ENCODE measurements around the gene CERT1. TPM values are rescaled to one million over a fixed set of nuclear protein-coding genes. Genes with fewer than 3 reads are reported as not detected.

Gene CERT1
- total and polyA plus RNA-seq, 2 experiments from 2014 or later, result 15.6 to 42.0 TPM

GRCh38 chr5:75484605-75485004 is 26.8 kb downstream of the CERT1 start:
- peaks cover 17% of the 10 kb centered on the region for H4K20me1 ChIP-seq (ENCODE audit: insufficient read depth, poor library complexity, severe bottlenecking)
- no peaks in the 10 kb centered on the region for H3K36me3 ChIP-seq (replicated peaks; ENCODE audit: insufficient read depth, low read depth)
- TF ChIP-seq, protein P1, sequence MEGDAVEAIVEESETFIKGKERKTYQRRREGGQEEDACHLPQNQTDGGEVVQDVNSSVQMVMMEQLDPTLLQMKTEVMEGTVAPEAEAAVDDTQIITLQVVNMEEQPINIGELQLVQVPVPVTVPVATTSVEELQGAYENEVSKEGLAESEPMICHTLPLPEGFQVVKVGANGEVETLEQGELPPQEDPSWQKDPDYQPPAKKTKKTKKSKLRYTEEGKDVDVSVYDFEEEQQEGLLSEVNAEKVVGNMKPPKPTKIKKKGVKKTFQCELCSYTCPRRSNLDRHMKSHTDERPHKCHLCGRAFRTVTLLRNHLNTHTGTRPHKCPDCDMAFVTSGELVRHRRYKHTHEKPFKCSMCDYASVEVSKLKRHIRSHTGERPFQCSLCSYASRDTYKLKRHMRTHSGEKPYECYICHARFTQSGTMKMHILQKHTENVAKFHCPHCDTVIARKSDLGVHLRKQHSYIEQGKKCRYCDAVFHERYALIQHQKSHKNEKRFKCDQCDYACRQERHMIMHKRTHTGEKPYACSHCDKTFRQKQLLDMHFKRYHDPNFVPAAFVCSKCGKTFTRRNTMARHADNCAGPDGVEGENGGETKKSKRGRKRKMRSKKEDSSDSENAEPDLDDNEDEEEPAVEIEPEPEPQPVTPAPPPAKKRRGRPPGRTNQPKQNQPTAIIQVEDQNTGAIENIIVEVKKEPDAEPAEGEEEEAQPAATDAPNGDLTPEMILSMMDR (IDR thresholded peaks at IDR 0.05; ENCODE audit: poor library complexity), result no peak
- TF ChIP-seq EZH2phosphoT487 (IDR thresholded peaks at IDR 0.05; ENCODE audit: low read depth, severe bottlenecking, unreplicated experiment) (no peak), EZH2 (IDR thresholded peaks at IDR 0.05; ENCODE audit: borderline replicate concordance) (no peak)
- no peak for DNase-seq (ENCODE audit: low spot score)
- H3K79me2 ChIP-seq, result peaks cover 98% of the 10 kb centered on the region
- H3K27me3 ChIP-seq, result no peaks in the 10 kb centered on the region
- WGBS (ENCODE audit: low lambda C conversion rate, missing lambda C conversion rate), result 100% methylated on average over 1 of the region's 1 CpG
- H3K4me1 ChIP-seq (ENCODE audit: insufficient read depth), result no peaks in the 10 kb centered on the region
- no peaks in the 10 kb centered on the region for H3K9me2 ChIP-seq (replicated peaks; ENCODE audit: insufficient read depth)
- H2AFZ ChIP-seq, result no peak overlapping the region
- H3K9me3 ChIP-seq (ENCODE audit: low read depth), result peaks cover 3% of the 10 kb centered on the region
- H3K27ac ChIP-seq, result no peak overlapping the region
- H3K4me3 ChIP-seq, result no peak overlapping the region
- H3K4me2 ChIP-seq, result no peak overlapping the region

DNA sequence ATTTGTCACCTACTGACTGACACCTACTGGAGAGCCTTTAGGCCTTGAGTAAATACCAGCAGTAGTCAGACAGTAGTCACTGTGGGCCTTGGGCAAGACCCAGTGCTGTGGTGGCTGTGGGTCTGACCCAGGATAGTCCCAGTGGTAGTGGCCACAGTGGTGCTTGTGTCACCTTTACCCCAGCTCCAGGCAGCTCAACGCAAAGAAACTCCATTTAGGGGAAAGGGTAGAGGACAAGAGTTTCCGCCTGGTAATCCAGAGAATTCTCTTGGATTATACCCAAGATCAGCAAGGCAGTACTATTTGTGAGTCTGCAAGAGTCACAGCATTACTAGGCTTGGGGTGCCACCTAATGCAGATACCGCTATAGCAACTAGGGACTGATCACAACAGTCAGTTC is 28.9 kb downstream of the CERT1 start:
- Histone ChIP-seq H3K27me3 (no peaks in the 10 kb centered on the region), H4K20me1 (ENCODE audit: insufficient read depth, poor library complexity, severe bottlenecking) (peaks cover 17% of the 10 kb centered on the region), H3K9me3 (ENCODE audit: low read depth) (peaks cover 3% of the 10 kb centered on the region), H3K4me3 (no peak overlapping the region), H3K79me2 (peaks cover 97% of the 10 kb centered on the region), H3K4me1 (ENCODE audit: insufficient read depth) (no peaks in the 10 kb centered on the region), H3K36me3 (replicated peaks; ENCODE audit: insufficient read depth, low read depth) (no peaks in the 10 kb centered on the region), H3K27ac (no peak overlapping the region), H3K4me2 (no peak overlapping the region), H3K9me2 (replicated peaks; ENCODE audit: insufficient read depth) (no peaks in the 10 kb centered on the region), H2AFZ (no peak overlapping the region)
- DNase-seq (ENCODE audit: low spot score), result no peak
- no peak for TF ChIP-seq EZH2 (IDR thresholded peaks at IDR 0.05; ENCODE audit: borderline replicate concordance)
- no peak for TF ChIP-seq EZH2phosphoT487 (IDR thresholded peaks at IDR 0.05; ENCODE audit: low read depth, severe bottlenecking, unreplicated experiment)
- TF ChIP-seq, protein P1 (IDR thresholded peaks at IDR 0.05; ENCODE audit: poor library complexity), result no peak
- 97% methylated on average over 3 of the region's 3 CpGs for WGBS (ENCODE audit: low lambda C conversion rate, missing lambda C conversion rate)

- Histone ChIP-seq H3K9me2 (replicated peaks; ENCODE audit: insufficient read depth) (no peaks in the 10 kb centered on the region), H3K4me2 (no peak overlapping the region), H3K27ac (no peak overlapping the region), H3K9me3 (ENCODE audit: low read depth) (no peaks in the 10 kb centered on the region), H3K36me3 (replicated peaks; ENCODE audit: insufficient read depth, low read depth) (no peaks in the 10 kb centered on the region), H3K4me3 (no peak overlapping the region), H2AFZ (no peak overlapping the region), H3K79me2 (peaks cover 97% of the 10 kb centered on the region), H4K20me1 (ENCODE audit: insufficient read depth, poor library complexity, severe bottlenecking) (peaks cover 20% of the 10 kb centered on the region), H3K27me3 (no peaks in the 10 kb centered on the region), H3K4me1 (ENCODE audit: insufficient read depth) (no peaks in the 10 kb centered on the region)
- DNase-seq (ENCODE audit: low spot score), result no peak
- TF ChIP-seq, protein P1 (IDR thresholded peaks at IDR 0.05; ENCODE audit: poor library complexity), result no peak
- no peak for TF ChIP-seq EZH2 (IDR thresholded peaks at IDR 0.05; ENCODE audit: borderline replicate concordance)
- TF ChIP-seq EZH2phosphoT487 (IDR thresholded peaks at IDR 0.05; ENCODE audit: low read depth, severe bottlenecking, unreplicated experiment), result no peak
- WGBS (ENCODE audit: low lambda C conversion rate, missing lambda C conversion rate), result 85% methylated on average over 4 of the region's 4 CpGs
These were observed 30.4 kb downstream of the CERT1 start for GRCh38 chr5:75481024-75481423.

- DNase-seq (ENCODE audit: low spot score), result no peak
- H3K9me2 ChIP-seq (replicated peaks; ENCODE audit: insufficient read depth), result no peaks in the 10 kb centered on the region
- H3K79me2 ChIP-seq, result peaks cover 83% of the 10 kb centered on the region
- peaks cover 10% of the 10 kb centered on the region for H3K4me1 ChIP-seq (ENCODE audit: insufficient read depth)
- WGBS (ENCODE audit: low lambda C conversion rate, missing lambda C conversion rate), result 68% methylated on average over 4 of the region's 4 CpGs
- H2AFZ ChIP-seq, result no peak overlapping the region
- TF ChIP-seq EZH2 (IDR thresholded peaks at IDR 0.05; ENCODE audit: borderline replicate concordance), result no peak
- TF ChIP-seq EZH2phosphoT487 (IDR thresholded peaks at IDR 0.05; ENCODE audit: low read depth, severe bottlenecking, unreplicated experiment), result no peak
- TF ChIP-seq, protein P1 (IDR thresholded peaks at IDR 0.05; ENCODE audit: poor library complexity), result no peak
- H3K36me3 ChIP-seq (replicated peaks; ENCODE audit: insufficient read depth, low read depth), result no peaks in the 10 kb centered on the region
- peaks cover 13% of the 10 kb centered on the region for H4K20me1 ChIP-seq (ENCODE audit: insufficient read depth, poor library complexity, severe bottlenecking)
- no peak overlapping the region for H3K27ac ChIP-seq
- H3K27me3 ChIP-seq, result no peaks in the 10 kb centered on the region
- H3K9me3 ChIP-seq (ENCODE audit: low read depth), result peaks cover under 1% of the 10 kb centered on the region
- H3K4me2 ChIP-seq, result no peak overlapping the region
- no peak overlapping the region for H3K4me3 ChIP-seq
These were observed 36.1 kb downstream of the CERT1 start for GRCh38 chr5:75475364-75475763.
